CD4-positive, alpha-beta T cell treated with Interleukin-10 for 1 hour (primary cell): Measurements from ENCODE around the gene BABAM1.
"Not testable (repeated sequence)": the region's sequence is repeated elsewhere in the genome, so short reads cannot be mapped to it uniquely, and the experiment has no call there.

Experiments used
- DNase-seq: peaks from one replicate; pipeline ENCODE4 v3.0.0-alpha.2; 2020

BABAM1 gene

GRCh38 chr19:17243830-17244617, 23.2 kb upstream of the BABAM1 start:
- no peak for DNase-seq

- DNase-seq, result no peak
Observed at GRCh38 chr19:17244618-17245534, 22.4 kb upstream of the BABAM1 start.

GRCh38 chr19:17245535-17245984, 21.7 kb upstream of the BABAM1 start, which contains the start of gene NR2F6:
Gene NR2F6, minus strand, starts transcription at chr19:17245919. Its CDS starts 699 bp downstream, at chr19:17245220.
- no peak for DNase-seq

- no peak for DNase-seq
Observed at GRCh38 chr19:17246681-17247425, 20.4 kb upstream of the BABAM1 start.

- no peak for DNase-seq
Observed at GRCh38 chr19:17248011-17248776, 19.0 kb upstream of the BABAM1 start.

- DNase-seq, result no peak
Observed at GRCh38 chr19:17249887-17250548, 17.2 kb upstream of the BABAM1 start.

GRCh38 chr19:17254636-17255035, 12.6 kb upstream of the BABAM1 start:
- DNase-seq, result no peak

GRCh38 chr19:17255150-17255621, 12.1 kb upstream of the BABAM1 start:
- no peak for DNase-seq

- no peak for DNase-seq
Observed at GRCh38 chr19:17256130-17256529, 11.1 kb upstream of the BABAM1 start.

GRCh38 chr19:17259118-17259780, 8.0 kb upstream of the BABAM1 start:
- no peak for DNase-seq

- no peak for DNase-seq
Observed at GRCh38 chr19:17259934-17260333, 7.3 kb upstream of the BABAM1 start.

GRCh38 chr19:17260842-17261325, 6.4 kb upstream of the BABAM1 start:
- peak; percentile 91 for DNase-seq

GRCh38 chr19:17262557-17262956, 4.7 kb upstream of the BABAM1 start:
- DNase-seq, result no peak

GRCh38 chr19:17263712-17264640, 3.3 kb upstream of the BABAM1 start:
- DNase-seq, result no peak

GRCh38 chr19:17264641-17264979, 2.6 kb upstream of the BABAM1 start, which contains the start of gene USHBP1:
Gene USHBP1, minus strand, starts transcription at chr19:17264745. Its CDS starts 446 bp downstream, at chr19:17264299.
- no peak for DNase-seq

- DNase-seq, result no peak
Observed at GRCh38 chr19:17266026-17266425, 1.2 kb upstream of the BABAM1 start.

- DNase-seq, result no peak
Observed at GRCh38 chr19:17266589-17266974, 661 bp upstream of the BABAM1 start.

- DNase-seq, result no peak
Observed at GRCh38 chr19:17268754-17269153, 1.5 kb downstream of the BABAM1 start.

GRCh38 chr19:17274892-17275291, 7.6 kb downstream of the BABAM1 start:
- not testable (repeated sequence) for DNase-seq
